ENCODE data around the gene WIZ. TPM values are rescaled to one million over a fixed set of nuclear protein-coding genes. Genes with fewer than 3 reads are reported as not detected.

The WIZ gene
- total and polyA plus RNA-seq, 9 of the 15 experiments (the other 6 are each of a cell fraction or from before 2014, with no cell fraction given): 0.06 to 37.5 (median 4.8) TPM

- peak; percentile 84 for TF ChIP-seq MYNN (IDR thresholded peaks at IDR 0.05)
- TF ChIP-seq MYNN (CRISPR knock-in tag; IDR thresholded peaks at IDR 0.05): no peak
- TF ChIP-seq GTF2E2 (tag; IDR thresholded peaks at IDR 0.05): no peak; the same call in 1 of the 2 replicates
- TF ChIP-seq ZFP30 (CRISPR knock-in tag; IDR thresholded peaks at IDR 0.05; ENCODE audit: borderline replicate concordance): no peak
- TF ChIP-seq CCNT2 (IDR thresholded peaks at IDR 0.05; ENCODE audit: borderline replicate concordance, extremely low read depth, insufficient read length, low read depth, low read length): peak; percentile 44
- TF ChIP-seq ARID2 (IDR thresholded peaks at IDR 0.05): no peak
- TF ChIP-seq RBM14 (IDR thresholded peaks at IDR 0.05; ENCODE audit: borderline replicate concordance, insufficient read depth, low read depth, low read length): peak; percentile 44; the same call in 1 of the 2 replicates
- TF ChIP-seq EP300 (IDR thresholded peaks at IDR 0.05; ENCODE audit: low read length): no peak
- TF ChIP-seq STAT5B (CRISPR knock-in tag; IDR thresholded peaks at IDR 0.05): no peak
- no peak for TF ChIP-seq TEAD2 (tag; IDR thresholded peaks at IDR 0.05)
- TF ChIP-seq ZNF644 (tag; IDR thresholded peaks at IDR 0.05; ENCODE audit: low read depth): no peak
- peak; percentile 87 for TF ChIP-seq ERF (CRISPR knock-in tag; IDR thresholded peaks at IDR 0.05)
- TF ChIP-seq PHF8 (IDR thresholded peaks at IDR 0.05; ENCODE audit: borderline replicate concordance, low read length): peak; percentile 85; the same call in 1 of the 2 replicates
- TF ChIP-seq MTA1 (IDR thresholded peaks at IDR 0.05; ENCODE audit: borderline replicate concordance): no peak
- no peak for TF ChIP-seq JUNB (CRISPR knock-in tag; conservative IDR thresholded peaks at IDR 0.05)
- TF ChIP-seq FOXK2 (conservative IDR thresholded peaks at IDR 0.05 in 1 of 2, IDR thresholded peaks at IDR 0.05 in 1 of 2; ENCODE audit: low read depth in 2 of 2): no peak
- TF ChIP-seq ZNF785 (CRISPR knock-in tag; IDR thresholded peaks at IDR 0.05): no peak
- TF ChIP-seq PHF20 (IDR thresholded peaks at IDR 0.05; ENCODE audit: partially characterized antibody): peak; percentile 43
- TF ChIP-seq MCM7 (IDR thresholded peaks at IDR 0.05): no peak
- no peak for TF ChIP-seq MLLT1 (IDR thresholded peaks at IDR 0.05)
- no peak for TF ChIP-seq SRSF1 (IDR thresholded peaks at IDR 0.05; ENCODE audit: low read depth, low read length)
- no peak for TF ChIP-seq GTF3C2 (IDR thresholded peaks at IDR 0.05; ENCODE audit: borderline replicate concordance, extremely low read depth, insufficient read length)
- peak; percentile 92 for TF ChIP-seq POLR2G (IDR thresholded peaks at IDR 0.05; ENCODE audit: low read depth, low read length)
- 0 out of 2 replicates have a peak, but pooled peaks have one; percentile 27 for TF ChIP-seq ZC3H11A (IDR thresholded peaks at IDR 0.05; ENCODE audit: low read depth, low read length)
- no peak for TF ChIP-seq KAT2B (IDR thresholded peaks at IDR 0.05; ENCODE audit: low read depth, low read length)
- TF ChIP-seq BHLHE40 (IDR thresholded peaks at IDR 0.05; ENCODE audit: low read length): no peak
Measured at GRCh38 chr19:15379083-15379998, 70.4 kb downstream of the WIZ start, which contains the start of gene AKAP8 (continued).

Data from K562 (cell line).